Mesothelial cell of epicardium (in vitro differentiated cells): ENCODE results near the gene SYCP1. TPM values are rescaled to one million over a fixed set of nuclear protein-coding genes. Genes with fewer than 3 reads are reported as not detected.

ENCODE experiments used
- DNase-seq, 2 experiments: peaks; one replicate each; pipeline ENCODE4 v3.0.0; 2021; ENCODE audit warnings: low spot score in 2 of 2; ENCODE audit not compliant: unreplicated experiment in 2 of 2
- H3K27ac Mint-ChIP-seq: 2 replicates; pipeline ENCODE4 v1.8.0; 2021; ENCODE audit warnings: mixed read lengths
- H3K27me3 Mint-ChIP-seq: 2 replicates; pipeline ENCODE4 v1.8.0; 2021; ENCODE audit warnings: low read depth, mixed read lengths
- H3K36me3 Mint-ChIP-seq: 2 replicates; pipeline ENCODE4 v1.8.0; 2021; ENCODE audit warnings: mixed read lengths
- H3K4me1 Mint-ChIP-seq: 2 replicates; pipeline ENCODE4 v1.8.0; 2021; ENCODE audit warnings: mixed read lengths
- H3K4me3 Mint-ChIP-seq: 2 replicates; pipeline ENCODE4 v1.8.0; 2021; ENCODE audit warnings: mild to moderate bottlenecking, moderate library complexity, mixed read lengths
- H3K9me3 Mint-ChIP-seq: 2 replicates; pipeline ENCODE4 v1.8.0; 2021; ENCODE audit warnings: mixed read lengths
- total RNA-seq: library from RNA; stranded (reverse); gene quantifications from 3 replicates; pipeline ENCODE4 v1.2.1, GENCODE V29; 2021
- TF ChIP-seq, protein P1 (sequence below): fragments of 200-600 bp; sonication (generic); IDR thresholded peaks from one replicate; pipeline ENCODE4 v1.5.0; 2021; ENCODE audit warnings: antibody characterized with exemption; ENCODE audit not compliant: unreplicated experiment

The SYCP1 gene
- total RNA-seq, 1 donor from 2014 or later, result not detected

GRCh38 chr1:115040501-115040900 lies 185.8 kb downstream of the SYCP1 start:
- TF ChIP-seq, protein P1, sequence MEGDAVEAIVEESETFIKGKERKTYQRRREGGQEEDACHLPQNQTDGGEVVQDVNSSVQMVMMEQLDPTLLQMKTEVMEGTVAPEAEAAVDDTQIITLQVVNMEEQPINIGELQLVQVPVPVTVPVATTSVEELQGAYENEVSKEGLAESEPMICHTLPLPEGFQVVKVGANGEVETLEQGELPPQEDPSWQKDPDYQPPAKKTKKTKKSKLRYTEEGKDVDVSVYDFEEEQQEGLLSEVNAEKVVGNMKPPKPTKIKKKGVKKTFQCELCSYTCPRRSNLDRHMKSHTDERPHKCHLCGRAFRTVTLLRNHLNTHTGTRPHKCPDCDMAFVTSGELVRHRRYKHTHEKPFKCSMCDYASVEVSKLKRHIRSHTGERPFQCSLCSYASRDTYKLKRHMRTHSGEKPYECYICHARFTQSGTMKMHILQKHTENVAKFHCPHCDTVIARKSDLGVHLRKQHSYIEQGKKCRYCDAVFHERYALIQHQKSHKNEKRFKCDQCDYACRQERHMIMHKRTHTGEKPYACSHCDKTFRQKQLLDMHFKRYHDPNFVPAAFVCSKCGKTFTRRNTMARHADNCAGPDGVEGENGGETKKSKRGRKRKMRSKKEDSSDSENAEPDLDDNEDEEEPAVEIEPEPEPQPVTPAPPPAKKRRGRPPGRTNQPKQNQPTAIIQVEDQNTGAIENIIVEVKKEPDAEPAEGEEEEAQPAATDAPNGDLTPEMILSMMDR, result no peak
- no peak overlapping the region for H3K27ac Mint-ChIP-seq

GRCh38 chr1:115041654-115042053 lies 187.0 kb downstream of the SYCP1 start:
- H3K27me3 Mint-ChIP-seq, result peaks cover 7% of the 10 kb centered on the region
- H3K27ac Mint-ChIP-seq, result no peak overlapping the region
- TF ChIP-seq, protein P1, result no peak
- H3K4me1 Mint-ChIP-seq, result no peaks in the 10 kb centered on the region
- peaks cover 3% of the 10 kb centered on the region for H3K36me3 Mint-ChIP-seq
- H3K9me3 Mint-ChIP-seq, result peaks cover 14% of the 10 kb centered on the region
- H3K4me3 Mint-ChIP-seq, result no peak overlapping the region
- DNase-seq, result no peak

More at GRCh38 chr1:115040501-115040900, 185.8 kb downstream of the SYCP1 start:
- no peaks in the 10 kb centered on the region for H3K36me3 Mint-ChIP-seq
- peaks cover 11% of the 10 kb centered on the region for H3K27me3 Mint-ChIP-seq
- no peaks in the 10 kb centered on the region for H3K4me1 Mint-ChIP-seq
- no peak overlapping the region for H3K4me3 Mint-ChIP-seq
- no peak for DNase-seq
- peaks cover 5% of the 10 kb centered on the region for H3K9me3 Mint-ChIP-seq

Other genes starting within 250 kb of the SYCP1 start
- gene DENND2C, start 184.8 kb upstream of the SYCP1 start, total RNA-seq, result 2.2 to 2.4 TPM (median 2.3 TPM) in 3 replicates
- not detected in 3 replicates for gene AMPD1, start 159.3 kb upstream of the SYCP1 start, total RNA-seq
- 39.8 to 40.0 TPM (median 39.8 TPM) in 3 replicates for gene NRAS, start 138.1 kb upstream of the SYCP1 start, total RNA-seq
- 524 to 556 TPM (median 530 TPM) in 3 replicates for gene CSDE1, start 96.9 kb upstream of the SYCP1 start, total RNA-seq
- gene SIKE1, start 74.2 kb upstream of the SYCP1 start, total RNA-seq, result 61.0 to 64.2 TPM (median 62.8 TPM) in 3 replicates
- not detected in 3 replicates for gene TSHB, start 175.0 kb downstream of the SYCP1 start, total RNA-seq
- 12.1 to 14.2 TPM (median 12.2 TPM) in 3 replicates for gene TSPAN2, start 234.6 kb downstream of the SYCP1 start, total RNA-seq